ENCODE data around the gene CLK2. TPM values are rescaled to one million over a fixed set of nuclear protein-coding genes. Genes with fewer than 3 reads are reported as not detected.

Gene CLK2
- total RNA-seq, 1 experiment from 2014 or later, result 28.3 TPM

Other genes starting within 250 kb of the CLK2 start
- gene DCST2, start 239.7 kb downstream of the CLK2 start, total RNA-seq (2014; rRNA removed; shearing (Covaris generic); ENCODE audit: low replicate concordance), result not detected in 2 replicates
- gene DCST1, start 239.7 kb downstream of the CLK2 start, total RNA-seq (2014; rRNA removed; shearing (Covaris generic); ENCODE audit: low replicate concordance), result not detected in 2 replicates
- 189 and 285 TPM in 2 replicates for gene ADAM15, start 222.2 kb downstream of the CLK2 start, total RNA-seq (2014; rRNA removed; shearing (Covaris generic); ENCODE audit: low replicate concordance)
- 12.0 and 13.0 TPM in 2 replicates for gene EFNA4, start 209.8 kb downstream of the CLK2 start, total RNA-seq (2014; rRNA removed; shearing (Covaris generic); ENCODE audit: low replicate concordance)
- gene EFNA3, start 194.7 kb downstream of the CLK2 start, total RNA-seq (2014; rRNA removed; shearing (Covaris generic); ENCODE audit: low replicate concordance), result 0.64 and 3.0 TPM in 2 replicates
- gene EFNA1, start 145.6 kb downstream of the CLK2 start, total RNA-seq (2014; rRNA removed; shearing (Covaris generic); ENCODE audit: low replicate concordance), result 0.37 and 4.1 TPM in 2 replicates
- 25.9 and 56.9 TPM in 2 replicates for gene SLC50A1, start 137.7 kb downstream of the CLK2 start, total RNA-seq (2014; rRNA removed; shearing (Covaris generic); ENCODE audit: low replicate concordance)
- 48.9 TPM in 1 of 2 replicates, not detected in the other for gene DPM3, start 133.0 kb downstream of the CLK2 start, total RNA-seq (2014; rRNA removed; shearing (Covaris generic); ENCODE audit: low replicate concordance)
- 220 and 236 TPM in 2 replicates for gene KRTCAP2, start 100.2 kb downstream of the CLK2 start, total RNA-seq (2014; rRNA removed; shearing (Covaris generic); ENCODE audit: low replicate concordance)
- gene TRIM46, start 99.7 kb downstream of the CLK2 start, total RNA-seq (2014; rRNA removed; shearing (Covaris generic); ENCODE audit: low replicate concordance), result not detected in 2 replicates
- gene THBS3, start 65.6 kb downstream of the CLK2 start, total RNA-seq (2014; rRNA removed; shearing (Covaris generic); ENCODE audit: low replicate concordance), result 9.1 and 11.0 TPM in 2 replicates
- 97.2 and 100 TPM in 2 replicates for gene MTX1, start 64.8 kb downstream of the CLK2 start, total RNA-seq (2014; rRNA removed; shearing (Covaris generic); ENCODE audit: low replicate concordance)
- gene ENTREP3, start 18.0 kb downstream of the CLK2 start, total RNA-seq (2014; rRNA removed; shearing (Covaris generic); ENCODE audit: low replicate concordance), result 7.7 and 9.2 TPM in 2 replicates
- gene SCAMP3, start 11.1 kb downstream of the CLK2 start, total RNA-seq (2014; rRNA removed; shearing (Covaris generic); ENCODE audit: low replicate concordance), result 116 TPM in 2 replicates
- 0.10 and 1.2 TPM in 2 replicates for gene HCN3, start 4.0 kb upstream of the CLK2 start, total RNA-seq (2014; rRNA removed; shearing (Covaris generic); ENCODE audit: low replicate concordance)
- gene PKLR, start 27.9 kb upstream of the CLK2 start, total RNA-seq (2014; rRNA removed; shearing (Covaris generic); ENCODE audit: low replicate concordance), result not detected in 2 replicates
- 267 and 286 TPM in 2 replicates for gene FDPS, start 35.4 kb upstream of the CLK2 start, total RNA-seq (2014; rRNA removed; shearing (Covaris generic); ENCODE audit: low replicate concordance)
- gene RUSC1, start 47.4 kb upstream of the CLK2 start, total RNA-seq (2014; rRNA removed; shearing (Covaris generic); ENCODE audit: low replicate concordance), result 22.9 and 27.0 TPM in 2 replicates